Islet precursor cell (in vitro differentiated cells): ENCODE results near the gene RFTN2.
"Not testable (repeated sequence)": the region's sequence is repeated elsewhere in the genome, so short reads cannot be mapped to it uniquely, and the experiment has no call there.

Experiments used
- DNase-seq: peaks from one replicate; pipeline ENCODE4 v3.0.0-alpha.2; 2018

Gene RFTN2

DNA sequence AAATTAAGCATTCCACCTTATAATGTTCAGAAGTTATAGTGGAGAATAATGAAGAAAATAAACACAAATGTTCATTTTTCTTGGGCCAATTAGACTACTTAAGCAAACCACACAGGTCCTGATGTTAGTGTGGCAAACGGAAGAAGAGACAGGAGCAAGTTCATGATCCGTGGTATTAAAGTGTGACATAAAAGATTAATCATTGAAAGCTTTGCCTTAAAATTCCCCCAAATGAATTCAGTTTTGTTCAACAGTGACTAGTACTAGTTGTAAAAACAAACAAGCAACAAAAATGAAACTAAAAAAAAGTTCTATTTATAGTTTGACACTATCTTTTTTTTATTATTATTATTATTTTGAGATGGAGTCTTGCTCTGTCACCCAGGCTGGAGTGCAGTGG lies 73.7 kb downstream of the RFTN2 start:
- DNase-seq = no peak

DNA sequence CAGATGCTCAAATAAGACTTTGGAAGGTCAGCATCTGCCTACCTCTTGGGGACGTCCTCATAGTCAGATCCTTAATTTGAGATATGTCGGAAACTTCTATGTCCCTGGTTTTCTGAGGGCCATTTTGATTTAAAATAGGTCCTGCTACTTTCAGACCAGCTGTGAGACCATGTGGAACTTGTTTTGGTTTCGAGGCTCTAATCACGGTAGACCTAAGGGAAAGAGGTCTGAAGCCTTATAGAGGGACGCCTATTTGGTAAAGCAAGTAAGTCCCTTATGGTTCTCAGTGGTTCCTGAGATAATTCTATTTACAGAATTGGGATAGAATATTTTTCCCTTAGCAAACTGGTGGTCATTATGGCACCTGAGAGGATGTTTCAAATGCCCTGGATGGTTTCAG lies 75.1 kb downstream of the RFTN2 start:
- DNase-seq = no peak

DNA sequence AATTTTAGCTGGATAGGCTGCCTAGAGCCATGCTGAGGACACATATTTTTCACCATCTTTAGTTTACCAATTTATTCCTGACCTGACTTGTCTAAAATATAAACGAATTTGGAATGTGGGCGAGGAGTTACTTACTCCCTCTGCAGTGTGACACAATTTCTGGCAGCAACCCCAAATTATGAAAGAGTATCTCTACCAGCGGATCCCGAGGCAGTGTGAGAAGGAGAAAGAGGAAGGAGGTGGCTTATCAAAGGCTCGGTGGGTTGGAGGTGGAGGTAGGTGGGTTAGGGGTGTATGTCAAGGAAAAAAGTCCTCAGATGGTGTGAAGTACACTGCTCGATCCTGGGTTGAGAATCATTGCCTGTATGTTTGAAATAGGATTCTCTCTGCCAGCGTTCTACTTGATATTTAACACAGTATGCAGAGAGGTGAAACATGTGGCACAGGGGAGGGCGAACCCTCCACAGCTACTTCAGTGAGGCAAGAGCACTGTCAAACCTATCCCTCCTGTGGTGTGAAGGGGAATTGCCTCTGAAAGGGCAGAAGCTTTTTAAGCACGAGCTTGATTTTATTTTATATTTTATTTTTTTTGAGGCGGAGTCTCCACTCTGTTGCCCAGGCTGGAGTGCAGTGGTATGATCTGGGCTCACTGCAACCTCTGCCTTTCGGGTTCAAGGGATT lies 76.0 kb downstream of the RFTN2 start:
- peak; percentile 58 for DNase-seq

GRCh38 chr2:197598450-197598849 lies 76.9 kb downstream of the RFTN2 start:
- no peak for DNase-seq

- no peak for DNase-seq
These were observed 78.2 kb downstream of the RFTN2 start for GRCh38 chr2:197597166-197597565.

GRCh38 chr2:197596766-197597165 lies 78.6 kb downstream of the RFTN2 start:
- no peak for DNase-seq

- DNase-seq = no peak
These were observed 83.9 kb downstream of the RFTN2 start for GRCh38 chr2:197591339-197592072.

- not testable (repeated sequence) for DNase-seq
These were observed 88.1 kb downstream of the RFTN2 start for GRCh38 chr2:197587255-197587654.

- not testable (repeated sequence) for DNase-seq
These were observed 95.2 kb downstream of the RFTN2 start for GRCh38 chr2:197580166-197580565.

- not testable (repeated sequence) for DNase-seq
These were observed 97.1 kb downstream of the RFTN2 start for GRCh38 chr2:197578294-197578693.

GRCh38 chr2:197577446-197577845 lies 97.9 kb downstream of the RFTN2 start:
- DNase-seq = no peak

DNA sequence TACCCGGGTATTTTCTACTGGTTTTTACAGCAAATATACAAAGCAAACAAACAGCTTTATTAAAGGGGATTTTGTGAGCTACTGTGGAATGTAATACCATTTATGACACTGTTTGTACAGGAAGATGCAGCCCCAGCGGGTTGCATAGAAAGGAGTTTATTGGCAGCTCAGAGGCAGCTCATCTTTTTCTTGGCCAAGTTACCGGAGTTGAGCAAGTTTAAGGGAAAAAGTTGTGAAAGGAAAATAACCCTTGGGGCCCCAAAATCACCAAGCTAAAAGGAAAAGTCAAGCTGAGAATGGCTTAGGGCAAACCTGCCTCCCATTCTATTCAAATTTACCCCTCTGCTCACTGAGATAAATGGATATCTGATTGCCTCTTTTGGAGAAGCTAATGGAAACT lies 98.8 kb downstream of the RFTN2 start:
- DNase-seq = no peak

- DNase-seq = no peak
These were observed 99.4 kb downstream of the RFTN2 start for GRCh38 chr2:197575987-197576386.

- no peak for DNase-seq
These were observed 101.8 kb downstream of the RFTN2 start for GRCh38 chr2:197573608-197574007.

- peak; percentile 79 for DNase-seq
These were observed 103.6 kb downstream of the RFTN2 start for GRCh38 chr2:197571627-197572271.

DNA sequence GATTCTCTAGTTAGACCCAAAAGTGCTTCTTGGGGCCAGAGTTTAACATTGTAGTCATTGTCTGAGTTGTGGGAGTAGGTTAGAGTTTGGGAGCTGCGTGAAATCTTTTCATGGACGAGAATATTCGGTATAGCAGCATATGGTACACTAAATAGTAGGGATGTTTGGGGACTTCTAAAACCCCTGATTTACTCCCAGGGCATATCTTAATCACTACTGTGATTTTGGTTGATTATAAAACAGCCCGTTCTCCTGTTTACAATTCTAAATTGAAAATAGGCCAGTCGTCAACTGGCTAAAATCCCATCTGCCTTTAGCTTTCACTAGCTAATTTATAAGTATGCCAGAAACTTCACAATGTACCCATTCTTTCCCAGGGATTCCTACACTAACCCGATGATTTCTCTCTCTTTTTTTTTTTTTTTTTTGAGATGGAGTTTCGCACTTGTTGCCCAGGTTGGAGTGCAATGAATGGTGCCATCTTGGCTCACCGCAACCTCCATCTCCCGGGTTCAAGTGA lies 115.2 kb downstream of the RFTN2 start:
- DNase-seq = no peak

DNA sequence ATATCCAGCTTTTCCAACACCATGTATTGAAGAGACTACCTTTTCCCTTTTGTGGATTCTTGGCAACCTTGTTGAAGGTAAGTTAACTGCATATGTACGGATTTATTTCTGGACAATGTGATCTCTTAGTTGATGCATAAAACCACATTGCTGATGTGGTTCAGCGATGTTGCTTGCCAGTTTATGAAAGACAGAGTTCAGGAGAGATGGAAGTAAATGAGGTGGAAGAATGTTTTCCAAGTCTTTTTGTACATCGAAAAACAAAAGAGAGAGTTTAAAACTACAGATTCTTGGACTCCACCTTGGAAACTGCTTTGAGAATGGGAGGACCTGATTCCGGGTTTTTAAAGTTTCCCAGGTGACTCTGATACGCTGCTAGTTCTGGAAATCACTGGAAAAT lies 115.7 kb downstream of the RFTN2 start:
- DNase-seq = no peak

DNA sequence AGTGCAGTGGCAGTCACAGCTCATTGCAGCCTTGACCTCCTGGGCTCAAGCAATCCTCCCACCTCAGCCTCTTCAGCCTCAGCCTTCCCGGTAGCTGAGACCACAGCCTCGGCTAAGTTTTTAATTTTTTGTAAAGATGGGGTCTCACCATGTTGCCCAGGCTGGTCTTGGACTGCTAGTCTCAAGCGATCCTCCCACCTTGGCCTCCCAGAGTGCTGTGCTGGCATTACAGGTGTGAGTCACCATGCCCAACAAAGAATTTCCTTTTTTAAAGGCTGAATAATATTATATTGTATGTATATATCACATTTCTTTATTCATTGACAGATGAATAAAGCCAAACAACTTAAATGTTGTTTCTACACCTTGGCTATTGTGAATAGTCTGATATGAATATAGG lies 117.0 kb downstream of the RFTN2 start:
- DNase-seq = no peak

- no peak for DNase-seq
These were observed 118.9 kb downstream of the RFTN2 start for GRCh38 chr2:197556456-197556855.

GRCh38 chr2:197555467-197555866 lies 119.9 kb downstream of the RFTN2 start:
- no peak for DNase-seq

- DNase-seq = not testable (repeated sequence)
These were observed 124.1 kb downstream of the RFTN2 start for GRCh38 chr2:197551260-197551659.

- DNase-seq = no peak
These were observed 126.8 kb downstream of the RFTN2 start for GRCh38 chr2:197548582-197548981.

- no peak for DNase-seq
These were observed 128.1 kb downstream of the RFTN2 start for GRCh38 chr2:197547163-197547900.
